Panc1 (cell line): ENCODE measurements around the gene ASB7. TPM values are rescaled to one million over a fixed set of nuclear protein-coding genes. Genes with fewer than 3 reads are reported as not detected.

ENCODE experiments used
- ATAC-seq: fragments of 200-7000 bp; cut with Tn5 transposase; 2 replicates; pipeline ENCODE4 v1.9.1; 2020; ENCODE audit warnings: mild to moderate bottlenecking, moderate library complexity
- BruUV-seq: library from RNA; stranded (reverse); fragments of 400-500 nt; replicated peaks from 2 replicates; lab custom pipeline; 2021; lab: Mats Ljungman, UMichigan
- CTCF ChIA-PET: fragments of 300-600 bp; sonication (Branson Sonifier 250); formaldehyde crosslinking; loops from one replicate; lab custom pipeline; 2022; ENCODE audit warnings: antibody characterized with exemption; lab: Charles Lee
- POLR2A ChIA-PET: fragments of 300-600 bp; sonication (Branson Sonifier 250); formaldehyde crosslinking; loops from one replicate; lab custom pipeline; 2022; ENCODE audit warnings: antibody characterized with exemption; lab: Charles Lee
- DNase-seq: peaks from one replicate; pipeline ENCODE4 v3.0.0-alpha.2; 2010; ENCODE audit warnings: low read depth, low spot score
- H3K27ac ChIP-seq: 2 replicates; pipeline ENCODE4 v1.5.1; 2011; ENCODE audit warnings: mild to moderate bottlenecking, low read length, inconsistent platforms
- H3K27me3 ChIP-seq: fragments of 200-500 bp; sonication (Bioruptor generic); 2 replicates; pipeline ENCODE4 v1.6.0; 2014; ENCODE audit warnings: low read length, inconsistent platforms; ENCODE audit not compliant: control insufficient read depth, insufficient read depth
- H3K36me3 ChIP-seq: fragments of 200-500 bp; sonication (Bioruptor generic); 2 replicates; pipeline ENCODE4 v1.5.1; 2014; ENCODE audit warnings: inconsistent platforms, mild to moderate bottlenecking, low read length, moderate library complexity; ENCODE audit not compliant: control insufficient read depth, insufficient read depth
- H3K4me1 ChIP-seq: 2 replicates; pipeline ENCODE4 v1.5.1; 2011; ENCODE audit warnings: inconsistent platforms, mild to moderate bottlenecking, low read length, moderate library complexity; ENCODE audit not compliant: control insufficient read depth, insufficient read depth
- H3K4me3 ChIP-seq, 2 experiments: 2 replicates each; pipeline ENCODE4 v1.5.1; 2011 to 2012; ENCODE audit warnings: low read depth in 2 of 2, low read length in 2 of 2, mild to moderate bottlenecking in 2 of 2, inconsistent platforms in 1 of 2, moderate library complexity in 1 of 2
- H3K9me3 ChIP-seq: fragments of 200-500 bp; sonication (Bioruptor generic); 2 replicates; pipeline ENCODE4 v1.5.1; 2014; ENCODE audit warnings: low read depth, mild to moderate bottlenecking, inconsistent platforms, low read length, moderate library complexity; ENCODE audit not compliant: control insufficient read depth, insufficient read depth
- CTCF ChIP-seq: fragments of 450-650 bp; IDR thresholded peaks from 2 replicates; pipeline ENCODE4 v1.5.1; 2017; ENCODE audit warnings: mild to moderate bottlenecking
- POLR2AphosphoS5 ChIP-seq: IDR thresholded peaks from 2 replicates; pipeline ENCODE4 v1.6.1; 2012; ENCODE audit warnings: mild to moderate bottlenecking, low read depth, low read length, moderate library complexity
- REST ChIP-seq, 2 experiments: IDR thresholded peaks; 2 replicates each; pipeline ENCODE4 v1.6.1; 2011 to 2012; ENCODE audit warnings: low read depth in 2 of 2, control low read depth in 1 of 2, low read length in 1 of 2, mild to moderate bottlenecking in 1 of 2, moderate library complexity in 1 of 2; ENCODE audit not compliant: insufficient read depth in 1 of 2
- SIN3A ChIP-seq: IDR thresholded peaks from 2 replicates; pipeline ENCODE4 v1.6.1; 2012; ENCODE audit warnings: low read depth, mild to moderate bottlenecking, low read length, moderate library complexity, borderline replicate concordance; ENCODE audit not compliant: insufficient read depth
- TCF7L2 ChIP-seq: IDR thresholded peaks from 2 replicates; pipeline ENCODE4 v1.6.1; 2011; ENCODE audit warnings: mild to moderate bottlenecking, low read depth, low read length, inconsistent platforms
- in situ Hi-C: cut with HindIII; loops from 2 replicates; pipeline ENCODE4 v1.10.0; 2016; ENCODE audit warnings: low sequenced_read_pairs, low pct_unique_long_range_greater_than_20kb
- intact Hi-C: fragments of 100-400 bp; cut with micrococcal nuclease; formaldehyde crosslinking; loops from one replicate; pipeline ENCODE4 v1.10.0; 2022; ENCODE audit not compliant: unreplicated experiment
- total RNA-seq: library from RNA; stranded (reverse); gene quantifications from one replicate; pipeline ENCODE4 v1.2.1, GENCODE V29; 2021; ENCODE audit not compliant: unreplicated experiment

Gene ASB7
- total RNA-seq, 1 experiment from 2014 or later: 18.1 TPM

GRCh38 chr15:100595964-100596363 is 6.4 kb upstream of the ASB7 start:
- H3K4me1 ChIP-seq: peaks cover 7% of the 10 kb centered on the region
- H3K27ac ChIP-seq: no peak overlapping the region
- ATAC-seq (no peak), DNase-seq (no peak)
- BruUV-seq: no TSS peak
- in situ Hi-C loops: no loop called here
- no peaks in the 10 kb centered on the region for H3K27me3 ChIP-seq
- intact Hi-C loops: loop anchor here (10.0 kb wide), 1 partner anchor 251 kb away; the partner anchor contains the start of gene ADAMTS17
- H3K9me3 ChIP-seq: peaks cover 4% of the 10 kb centered on the region; the same call in 1 of the 2 replicates
- no peak for TF ChIP-seq SIN3A
- TF ChIP-seq POLR2AphosphoS5: no peak
- TF ChIP-seq REST (IDR thresholded peaks at IDR 0.05; ENCODE audit: insufficient read depth in 1 of 2, low read depth in 2 of 2, low read length in 1 of 2): no peak
- TF ChIP-seq CTCF: no peak
- TF ChIP-seq TCF7L2: no peak
- H3K4me3 ChIP-seq: no peak overlapping the region
- POLR2A ChIA-PET: no interaction called here
- CTCF ChIA-PET: no interaction called here
- H3K36me3 ChIP-seq: no peaks in the 10 kb centered on the region

GRCh38 chr15:100596792-100597191 is 5.6 kb upstream of the ASB7 start:
- no peak for TF ChIP-seq SIN3A
- no peak for TF ChIP-seq POLR2AphosphoS5
- TF ChIP-seq TCF7L2: no peak
- TF ChIP-seq REST (IDR thresholded peaks at IDR 0.05; ENCODE audit: insufficient read depth in 1 of 2, low read depth in 2 of 2, low read length in 1 of 2): no peak
- no peak for TF ChIP-seq CTCF
- in situ Hi-C loops (no loop called here), intact Hi-C loops (loop anchor here (10.0 kb wide), 1 partner anchor 252 kb away; the partner anchor contains the start of gene ADAMTS17)
- no peaks in the 10 kb centered on the region for H3K27me3 ChIP-seq
- no peak overlapping the region for H3K27ac ChIP-seq
- ChIA-PET CTCF (no interaction called here), POLR2A (no interaction called here)
- no TSS peak for BruUV-seq
- ATAC-seq (no peak), DNase-seq (no peak)
- H3K4me1 ChIP-seq: peaks cover 9% of the 10 kb centered on the region
- no peaks in the 10 kb centered on the region for H3K9me3 ChIP-seq
- H3K36me3 ChIP-seq: peaks cover 4% of the 10 kb centered on the region; the same call in 1 of the 2 replicates
- no peak overlapping the region for H3K4me3 ChIP-seq
